ENCODE measurements around the gene ST7. TPM values are rescaled to one million over a fixed set of nuclear protein-coding genes. Genes with fewer than 3 reads are reported as not detected.
A peak's percentile ranks its signal among the peaks of the same experiment; 100 is the strongest.

The ST7 gene
- total RNA-seq, 2 experiments from 2014 or later: 4.9 to 5.4 TPM

- Histone ChIP-seq H3K4me3 (ENCODE audit: low read length) (no peak overlapping the region), H3K4me1 (ENCODE audit: insufficient read depth, low read length) (no peaks in the 10 kb centered on the region), H3K36me3 (ENCODE audit: insufficient read depth, low read length) (no peaks in the 10 kb centered on the region), H3K9me3 (ENCODE audit: control insufficient read depth in 1 of 2, insufficient read depth in 1 of 2, low read length in 2 of 2) (no peaks in the 10 kb centered on the region), H3K27me3 (ENCODE audit: control insufficient read depth in 1 of 2, insufficient read depth in 2 of 2, low read length in 2 of 2) (no peaks in the 10 kb centered on the region), H3K27ac (ENCODE audit: low read depth in 1 of 2, low read length in 2 of 2) (no peak overlapping the region)
- H3K4me3 Mint-ChIP-seq: no peak overlapping the region
- POLR2A ChIA-PET: no interaction called here
- H3K27ac Mint-ChIP-seq: no peak overlapping the region
- no peaks in the 10 kb centered on the region for H3K4me1 Mint-ChIP-seq (ENCODE audit: low read depth)
- intact Hi-C loops (cut with DNase I, micrococcal nuclease): no loop called here
- no peaks in the 10 kb centered on the region for H3K36me3 Mint-ChIP-seq (ENCODE audit: low read depth)
- CTCF ChIA-PET: no interaction called here
- TF ChIP-seq, protein P1, sequence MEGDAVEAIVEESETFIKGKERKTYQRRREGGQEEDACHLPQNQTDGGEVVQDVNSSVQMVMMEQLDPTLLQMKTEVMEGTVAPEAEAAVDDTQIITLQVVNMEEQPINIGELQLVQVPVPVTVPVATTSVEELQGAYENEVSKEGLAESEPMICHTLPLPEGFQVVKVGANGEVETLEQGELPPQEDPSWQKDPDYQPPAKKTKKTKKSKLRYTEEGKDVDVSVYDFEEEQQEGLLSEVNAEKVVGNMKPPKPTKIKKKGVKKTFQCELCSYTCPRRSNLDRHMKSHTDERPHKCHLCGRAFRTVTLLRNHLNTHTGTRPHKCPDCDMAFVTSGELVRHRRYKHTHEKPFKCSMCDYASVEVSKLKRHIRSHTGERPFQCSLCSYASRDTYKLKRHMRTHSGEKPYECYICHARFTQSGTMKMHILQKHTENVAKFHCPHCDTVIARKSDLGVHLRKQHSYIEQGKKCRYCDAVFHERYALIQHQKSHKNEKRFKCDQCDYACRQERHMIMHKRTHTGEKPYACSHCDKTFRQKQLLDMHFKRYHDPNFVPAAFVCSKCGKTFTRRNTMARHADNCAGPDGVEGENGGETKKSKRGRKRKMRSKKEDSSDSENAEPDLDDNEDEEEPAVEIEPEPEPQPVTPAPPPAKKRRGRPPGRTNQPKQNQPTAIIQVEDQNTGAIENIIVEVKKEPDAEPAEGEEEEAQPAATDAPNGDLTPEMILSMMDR (IDR thresholded peaks at IDR 0.05): no peak
- no peaks in the 10 kb centered on the region for H3K9me3 Mint-ChIP-seq
- ATAC-seq (ENCODE audit: poor library complexity) (no peak), DNase-seq (no peak)
- H3K27me3 Mint-ChIP-seq: no peaks in the 10 kb centered on the region
Measured at GRCh38 chr7:117163101-117163500, 209.8 kb downstream of the ST7 start.

- Histone ChIP-seq H3K27me3 (ENCODE audit: control insufficient read depth in 1 of 2, insufficient read depth in 2 of 2, low read length in 2 of 2) (no peaks in the 10 kb centered on the region), H3K9me3 (ENCODE audit: control insufficient read depth in 1 of 2, insufficient read depth in 1 of 2, low read length in 2 of 2) (no peaks in the 10 kb centered on the region), H3K27ac (ENCODE audit: low read depth in 1 of 2, low read length in 2 of 2) (no peak overlapping the region), H3K4me3 (ENCODE audit: low read length) (no peak overlapping the region), H3K36me3 (ENCODE audit: insufficient read depth, low read length) (no peaks in the 10 kb centered on the region), H3K4me1 (ENCODE audit: insufficient read depth, low read length) (no peaks in the 10 kb centered on the region)
- no peak overlapping the region for H3K27ac Mint-ChIP-seq
- H3K9me3 Mint-ChIP-seq: no peaks in the 10 kb centered on the region
- H3K4me3 Mint-ChIP-seq: no peak overlapping the region
- intact Hi-C loops (cut with DNase I, micrococcal nuclease): no loop called here
- H3K36me3 Mint-ChIP-seq (ENCODE audit: low read depth): no peaks in the 10 kb centered on the region
- no peaks in the 10 kb centered on the region for H3K27me3 Mint-ChIP-seq
- ChIA-PET CTCF (no interaction called here), POLR2A (no interaction called here)
- TF ChIP-seq, protein P1 (IDR thresholded peaks at IDR 0.05): no peak
- DNase-seq (no peak), ATAC-seq (ENCODE audit: poor library complexity) (no peak)
- no peaks in the 10 kb centered on the region for H3K4me1 Mint-ChIP-seq (ENCODE audit: low read depth)
Measured at GRCh38 chr7:117164620-117165019, 211.3 kb downstream of the ST7 start.

DNA sequence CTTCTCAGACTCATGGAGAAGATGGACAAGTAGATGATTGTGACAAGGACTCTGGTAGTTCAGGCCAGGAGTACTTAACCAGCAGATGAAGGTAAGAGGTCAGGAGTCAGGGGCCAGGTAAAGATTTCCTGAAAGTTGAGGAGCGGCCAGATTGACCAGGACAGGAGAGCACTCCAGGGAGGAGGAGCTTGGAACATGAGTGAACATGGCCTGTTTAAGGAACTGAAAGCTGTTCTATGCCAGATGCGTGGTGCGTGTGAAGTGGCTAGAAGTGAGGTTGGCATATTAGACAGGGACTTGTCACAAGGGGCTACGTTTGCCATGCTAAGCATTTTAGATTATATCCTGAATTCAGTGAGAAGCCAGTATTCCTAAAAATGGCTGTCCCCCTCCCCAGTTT lies 212.4 kb downstream of the ST7 start:
- Histone ChIP-seq H3K4me1 (ENCODE audit: insufficient read depth, low read length) (no peaks in the 10 kb centered on the region), H3K36me3 (ENCODE audit: insufficient read depth, low read length) (no peaks in the 10 kb centered on the region), H3K27ac (ENCODE audit: low read depth in 1 of 2, low read length in 2 of 2) (no peak overlapping the region), H3K9me3 (ENCODE audit: control insufficient read depth in 1 of 2, insufficient read depth in 1 of 2, low read length in 2 of 2) (no peaks in the 10 kb centered on the region), H3K27me3 (ENCODE audit: control insufficient read depth in 1 of 2, insufficient read depth in 2 of 2, low read length in 2 of 2) (no peaks in the 10 kb centered on the region), H3K4me3 (ENCODE audit: low read length) (no peak overlapping the region)
- Mint-ChIP-seq H3K27me3 (no peaks in the 10 kb centered on the region), H3K9me3 (no peaks in the 10 kb centered on the region), H3K27ac (no peak overlapping the region), H3K4me1 (ENCODE audit: low read depth) (no peaks in the 10 kb centered on the region), H3K4me3 (no peak overlapping the region), H3K36me3 (ENCODE audit: low read depth) (no peaks in the 10 kb centered on the region)
- ChIA-PET POLR2A (no interaction called here), CTCF (no interaction called here)
- no peak for ATAC-seq (ENCODE audit: poor library complexity)
- intact Hi-C loops (cut with DNase I, micrococcal nuclease): no loop called here
- DNase-seq: peak in 2 of 14 experiments; percentile 17 to 29
- TF ChIP-seq, protein P1 (IDR thresholded peaks at IDR 0.05): no peak
